Left ventricle myocardium superior (tissue), 1 donor: ENCODE measurements around the gene LIN7B. TPM values are rescaled to one million over a fixed set of nuclear protein-coding genes. Genes with fewer than 3 reads are reported as not detected.

ENCODE experiments used
- ATAC-seq: fragments of 200-7000 bp; cut with Tn5 transposase; one replicate; pipeline ENCODE4 v1.9.1; 2020; ENCODE audit warnings: mild to moderate bottlenecking, moderate library complexity
- DNase-seq: peaks from one replicate; pipeline ENCODE4 v3.0.0-alpha.2; 2020
- intact Hi-C: fragments of 100-400 bp; cut with micrococcal nuclease; formaldehyde crosslinking; loops from one replicate; pipeline ENCODE4 v1.11.0; 2022
- total RNA-seq: library from RNA; stranded (reverse); fragmentation: NEBNext Ultra II Directional; extraction: Animal tissue kit (Norgen Biotek cat#: 25700); gene quantifications from one replicate; pipeline ENCODE4 v1.2.1, GENCODE V29; 2021
- donor health status: DM: no; HTN: yes; CAD: no; lungs with severe emphysema.

Gene LIN7B
- total RNA-seq, 1 donor from 2014 or later = 19.8 TPM

DNA sequence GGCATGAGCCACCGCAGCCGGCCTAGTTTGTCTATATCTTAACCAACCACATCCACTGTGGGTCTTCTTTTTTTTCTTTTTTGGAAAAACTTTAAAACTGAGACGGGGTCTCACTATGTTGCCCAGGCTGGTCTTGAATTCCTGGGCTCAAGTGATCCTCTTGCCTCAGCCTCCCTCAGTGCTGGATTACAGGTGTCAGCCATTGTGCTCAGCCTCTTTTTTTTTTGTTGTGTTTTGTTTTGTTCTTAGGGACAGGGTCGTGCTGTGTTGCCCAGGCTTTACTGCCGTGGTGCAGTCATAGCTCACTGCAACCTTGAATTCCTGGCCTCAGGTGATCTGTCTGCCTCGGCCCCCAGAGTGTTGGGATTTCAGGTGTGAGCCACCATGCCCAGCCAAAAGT, 21.5 kb upstream of the LIN7B start:
- intact Hi-C loops = loop anchor here (10.0 kb wide), 1 partner anchor 52 kb away; no protein-coding TSS in a partner anchor
- no peak for ATAC-seq
- DNase-seq = no peak

DNA sequence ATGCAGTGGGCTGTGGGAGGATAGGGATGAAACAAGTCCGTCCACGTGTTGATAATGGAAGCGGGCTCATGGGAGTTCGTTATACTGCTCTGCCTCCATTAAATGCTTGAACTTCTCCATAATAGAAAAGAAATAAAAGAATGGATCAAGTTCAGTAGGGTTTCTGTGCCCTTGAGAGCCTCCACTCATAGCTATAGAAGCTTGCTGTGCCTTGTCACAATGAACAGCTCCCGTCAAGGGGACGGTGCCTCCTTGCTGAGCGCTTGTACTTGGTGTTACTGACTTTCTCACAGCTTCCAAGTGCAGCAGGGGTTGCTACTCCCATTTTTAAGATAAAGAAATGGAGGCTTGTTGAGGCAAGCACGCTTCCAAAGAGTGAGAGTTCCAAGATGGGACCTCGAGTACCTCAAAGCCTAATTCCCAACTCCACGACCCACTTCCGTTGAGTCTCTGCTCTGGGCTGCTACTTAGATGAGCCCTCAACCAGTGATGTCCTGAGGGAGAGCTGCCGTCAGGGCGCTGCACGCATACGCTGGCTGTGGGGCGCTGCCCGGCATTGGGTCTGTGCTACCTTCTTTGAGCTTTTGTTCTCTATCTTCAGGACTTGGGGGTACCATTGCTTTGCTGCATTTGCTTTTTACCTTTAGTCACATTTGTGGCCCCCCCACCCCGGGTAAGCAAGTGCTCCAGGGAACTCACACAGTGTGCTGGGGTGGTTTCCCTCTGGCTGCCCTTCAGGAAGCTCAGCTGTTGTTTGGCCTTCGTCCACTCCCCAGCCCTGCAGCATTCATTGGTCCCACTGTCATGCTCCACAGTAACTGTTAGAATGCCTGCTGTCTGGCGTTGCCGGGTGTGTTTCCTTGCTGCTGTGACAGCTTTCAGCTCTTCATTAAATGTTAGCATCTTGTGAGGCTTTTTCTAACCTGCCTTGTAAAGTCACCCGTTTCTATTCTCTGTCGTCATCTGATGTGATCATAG, 19.4 kb upstream of the LIN7B start:
- DNase-seq = peak; percentile 79
- intact Hi-C loops = loop anchor here (10.0 kb wide), 1 partner anchor 50 kb away; no protein-coding TSS in a partner anchor
- ATAC-seq = peak; percentile 95

DNA sequence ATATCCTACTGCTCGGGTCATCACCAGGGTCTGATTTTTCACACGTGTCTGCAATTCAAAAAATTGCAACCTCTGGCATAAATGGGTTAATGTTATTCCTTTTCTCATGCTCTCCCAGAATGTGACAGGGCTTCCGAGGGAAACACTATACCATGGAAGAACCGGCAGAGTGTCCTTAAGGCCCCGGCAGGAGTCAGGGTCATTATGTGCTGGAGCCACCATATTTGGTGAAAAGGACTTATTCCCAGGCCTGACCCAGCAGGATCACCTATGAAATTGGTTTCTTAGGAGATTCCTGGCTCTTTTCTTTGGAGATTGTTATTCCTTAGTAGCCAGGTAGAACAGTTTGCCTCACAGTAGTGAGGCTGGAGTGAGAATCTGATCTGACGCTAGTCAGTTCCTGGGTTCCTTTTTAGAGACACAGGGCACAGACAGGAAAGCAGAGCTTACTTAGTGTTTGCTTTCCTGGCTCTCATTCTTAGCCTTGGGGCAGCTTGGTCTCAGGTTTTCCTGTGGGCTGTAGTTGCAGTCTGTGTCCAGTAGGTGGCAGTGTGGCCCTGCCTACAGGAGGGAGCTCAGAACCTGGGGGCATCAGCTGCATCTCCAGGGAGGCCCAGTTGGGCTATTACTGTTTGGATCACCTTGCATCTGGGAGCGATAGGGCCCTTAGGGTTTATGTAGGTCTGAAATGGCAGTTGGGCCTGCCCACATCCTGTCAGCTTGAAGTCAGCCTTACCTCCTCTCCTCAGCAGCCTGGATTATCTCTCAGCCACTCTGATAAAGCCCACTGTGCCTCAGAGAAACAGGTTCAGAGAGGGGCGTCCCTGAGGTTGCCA, 16.5 kb upstream of the LIN7B start:
- peak; percentile 71 for DNase-seq
- intact Hi-C loops = loop anchor here (10.0 kb wide), 1 partner anchor 47 kb away; no protein-coding TSS in a partner anchor
- peak; percentile 62 for ATAC-seq

- ATAC-seq (no peak), DNase-seq (no peak)
- intact Hi-C loops = loop anchor here (10.0 kb wide), 1 partner anchor 46 kb away; no protein-coding TSS in a partner anchor
Measured at GRCh38 chr19:49098795-49099194, 15.4 kb upstream of the LIN7B start.

- intact Hi-C loops = loop anchor here (5.0 kb wide), 1 partner anchor 106 kb away; no protein-coding TSS in a partner anchor
- ATAC-seq = no peak
- no peak for DNase-seq
Measured at GRCh38 chr19:49101160-49101559, 13.0 kb upstream of the LIN7B start.

GRCh38 chr19:49102303-49102702, 11.9 kb upstream of the LIN7B start:
- ATAC-seq (no peak), DNase-seq (no peak)
- intact Hi-C loops = loop anchor here (5.0 kb wide), 1 partner anchor 105 kb away; no protein-coding TSS in a partner anchor

DNA sequence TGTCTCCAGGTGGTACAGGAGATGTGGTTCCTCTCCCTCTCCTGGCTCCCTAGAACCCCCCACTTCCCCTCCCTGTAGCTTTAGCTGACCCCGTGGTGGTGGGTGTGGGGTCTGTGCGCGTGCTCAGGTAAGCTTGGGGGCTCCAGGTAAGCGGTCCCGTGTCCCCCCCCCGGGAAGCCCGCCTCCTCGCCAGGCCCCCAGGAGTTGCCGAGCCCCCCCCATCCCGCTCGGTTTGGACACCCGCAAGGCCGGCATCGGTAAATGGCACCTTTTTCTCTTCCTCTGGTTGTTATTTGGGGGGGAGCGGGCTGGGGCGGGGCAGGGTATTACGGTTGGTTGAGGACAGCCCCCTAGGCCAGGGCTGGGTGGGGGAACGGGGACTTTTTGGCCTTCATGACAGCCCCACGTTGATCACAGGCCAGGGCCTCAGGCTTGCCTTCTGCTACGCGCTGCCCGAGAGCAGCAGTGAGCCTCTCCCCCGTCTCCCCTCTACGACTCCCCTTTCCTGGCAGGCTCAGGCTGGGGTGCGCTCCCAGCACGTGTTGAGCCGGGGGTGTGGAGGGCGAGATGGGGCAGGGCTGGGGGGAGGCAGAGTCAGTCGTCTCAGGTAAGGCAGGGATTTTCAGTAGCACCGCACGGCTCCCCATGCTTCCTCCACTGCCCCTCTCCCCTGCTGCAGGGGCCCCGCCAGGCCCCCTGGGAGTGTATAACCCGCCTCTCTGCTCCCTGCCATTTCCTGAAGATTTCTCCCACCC, 10.7 kb upstream of the LIN7B start:
- no peak for DNase-seq

GRCh38 chr19:49104229-49104864, 9.8 kb upstream of the LIN7B start:
- no peak for ATAC-seq
- no peak for DNase-seq
- intact Hi-C loops = loop anchor here (5.0 kb wide), 1 partner anchor 103 kb away; no protein-coding TSS in a partner anchor

More for the DNA sequence above, 10.7 kb upstream of the LIN7B start:
- no peak for ATAC-seq
- intact Hi-C loops = loop anchor here (5.0 kb wide), 1 partner anchor 104 kb away; no protein-coding TSS in a partner anchor

GRCh38 chr19:49106648-49107135, 7.5 kb upstream of the LIN7B start:
- intact Hi-C loops = no loop called here
- DNase-seq = peak; percentile 75
- peak; percentile 40 for ATAC-seq

DNA sequence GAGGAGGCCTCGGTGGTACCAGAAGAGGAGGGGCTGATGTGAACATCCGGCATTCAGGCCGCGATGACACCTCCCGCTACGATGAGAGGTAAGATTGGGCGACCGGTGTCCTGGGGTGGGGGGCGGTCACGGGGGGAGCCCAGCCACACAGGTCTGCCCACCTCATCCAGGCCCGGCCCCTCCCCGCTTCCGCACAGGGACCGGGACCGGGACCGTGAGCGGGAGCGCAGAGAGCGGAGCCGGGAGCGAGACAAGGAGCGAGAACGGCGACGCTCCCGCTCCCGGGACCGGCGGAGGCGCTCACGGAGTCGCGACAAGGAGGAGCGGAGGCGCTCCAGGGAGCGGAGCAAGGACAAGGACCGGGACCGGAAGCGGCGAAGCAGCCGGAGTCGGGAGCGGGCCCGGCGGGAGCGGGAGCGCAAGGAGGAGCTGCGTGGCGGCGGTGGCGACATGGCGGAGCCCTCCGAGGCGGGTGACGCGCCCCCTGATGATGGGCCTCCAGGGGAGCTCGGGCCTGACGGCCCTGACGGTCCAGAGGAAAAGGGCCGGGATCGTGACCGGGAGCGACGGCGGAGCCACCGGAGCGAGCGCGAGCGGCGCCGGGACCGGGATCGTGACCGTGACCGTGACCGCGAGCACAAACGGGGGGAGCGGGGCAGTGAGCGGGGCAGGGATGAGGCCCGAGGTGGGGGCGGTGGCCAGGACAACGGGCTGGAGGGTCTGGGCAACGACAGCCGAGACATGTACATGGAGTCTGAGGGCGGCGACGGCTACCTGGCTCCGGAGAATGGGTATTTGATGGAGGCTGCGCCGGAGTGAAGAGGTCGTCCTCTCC, 6.3 kb upstream of the LIN7B start:
- ATAC-seq (peak; percentile 5), DNase-seq (no peak)
- intact Hi-C loops = no loop called here

GRCh38 chr19:49109051-49109450, 5.1 kb upstream of the LIN7B start:
- ATAC-seq = no peak
- DNase-seq = no peak
- intact Hi-C loops = no loop called here

DNA sequence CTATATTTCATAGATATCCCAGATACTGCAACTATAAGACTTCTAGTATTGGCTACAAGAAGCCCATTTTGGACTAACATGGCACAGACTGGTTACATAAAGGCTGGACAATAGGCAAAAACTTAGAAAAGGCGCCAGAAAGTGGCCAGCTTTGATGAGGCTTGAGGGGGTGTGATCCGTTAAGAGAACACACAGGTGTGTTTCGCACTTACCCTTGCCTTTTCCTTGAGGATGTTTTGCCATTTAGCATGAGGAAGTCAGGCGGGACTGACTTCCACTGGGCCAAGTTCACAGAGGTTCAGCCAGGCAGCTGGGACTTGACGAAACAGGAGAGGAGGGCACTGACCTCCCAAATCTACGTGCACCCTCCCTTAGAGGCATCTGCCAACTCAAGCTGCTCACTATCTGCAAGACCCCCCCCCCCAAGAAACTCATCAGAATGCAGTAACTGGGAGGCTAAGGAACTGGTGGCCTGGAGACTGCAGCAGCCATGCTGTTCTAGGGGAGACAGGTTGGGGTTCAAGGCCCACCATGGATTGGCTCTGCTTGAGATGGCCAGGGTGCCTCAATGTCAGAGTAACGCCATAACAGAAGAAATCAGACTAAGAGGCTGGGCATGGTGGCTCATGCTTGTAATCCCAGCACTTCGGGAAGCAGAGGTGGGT, 4.5 kb upstream of the LIN7B start:
- intact Hi-C loops = no loop called here
- DNase-seq (no peak), ATAC-seq (no peak)

- ATAC-seq (no peak), DNase-seq (no peak)
- intact Hi-C loops = no loop called here
Measured at GRCh38 chr19:49110567-49110966, 3.6 kb upstream of the LIN7B start.

- ATAC-seq = no peak
- intact Hi-C loops = no loop called here
- no peak for DNase-seq
Measured at GRCh38 chr19:49111218-49111998, 2.8 kb upstream of the LIN7B start.

DNA sequence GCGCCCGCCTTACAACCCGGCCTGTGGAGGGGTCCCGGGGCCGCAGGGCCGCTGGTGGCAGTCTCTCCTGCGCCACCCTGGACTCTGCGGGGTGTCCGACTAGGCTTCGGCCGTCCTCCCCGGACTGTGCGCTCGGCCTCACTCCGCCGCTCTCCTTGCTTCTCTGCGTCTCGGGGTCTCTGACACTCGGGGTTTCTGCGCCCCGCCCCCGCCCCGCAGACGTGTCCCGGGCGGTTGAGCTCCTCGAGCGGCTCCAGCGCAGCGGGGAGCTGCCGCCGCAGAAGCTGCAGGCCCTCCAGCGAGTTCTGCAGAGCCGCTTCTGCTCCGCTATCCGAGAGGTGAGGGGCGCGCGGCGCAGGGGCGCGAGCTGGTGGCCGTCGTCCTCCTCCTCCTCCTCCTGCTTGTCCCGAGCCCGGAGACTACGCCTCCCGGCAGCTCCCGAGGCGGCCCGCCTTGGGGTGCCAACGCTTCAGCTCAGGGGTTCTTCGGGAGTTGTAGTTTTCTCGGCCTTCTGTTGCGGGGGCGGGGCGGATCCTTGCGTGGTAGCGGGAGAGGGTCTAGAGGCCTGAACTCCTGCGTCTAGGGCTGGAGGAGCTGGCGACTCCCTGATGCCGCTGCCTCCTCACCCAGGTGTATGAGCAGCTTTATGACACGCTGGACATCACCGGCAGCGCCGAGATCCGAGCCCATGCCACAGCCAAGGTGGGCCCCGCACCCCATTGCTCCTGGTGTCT, 627 bp downstream of the LIN7B start:
- DNase-seq = peak; percentile 81
- intact Hi-C loops = no loop called here
- peak; percentile 23 for ATAC-seq
